Keratinocyte (primary cell): Measurements from ENCODE around the gene CDH10. TPM values are rescaled to one million over a fixed set of nuclear protein-coding genes. Genes with fewer than 3 reads are reported as not detected.

Experiments
- DNase-seq: peaks from one replicate; pipeline ENCODE4 v3.0.0-alpha.2; 2011; ENCODE audit warnings: low read depth, missing footprints, low spot score
- FAIRE-seq: peaks from 2 replicates; lab custom pipeline; 2011; peaks lifted over from hg19 to GRCh38; lab: Jason Lieb, UNC
- H2AFZ ChIP-seq: 2 replicates; pipeline ENCODE4 v1.6.0; 2012; ENCODE audit warnings: low read length, control low read depth, inconsistent platforms; ENCODE audit not compliant: control insufficient read depth
- H3K27ac ChIP-seq: 2 replicates; pipeline ENCODE4 v1.5.1; 2011; ENCODE audit warnings: low read length; ENCODE audit not compliant: control insufficient read depth, insufficient read depth
- H3K27me3 ChIP-seq: 3 replicates; pipeline ENCODE4 v1.6.0; 2011; ENCODE audit warnings: low read length; ENCODE audit not compliant: control insufficient read depth, insufficient read depth; ENCODE audit errors: extremely low read depth
- H3K36me3 ChIP-seq, 2 experiments: 2 replicates in 1 of 2; 3 replicates in 1 of 2; pipeline ENCODE4 v1.5.1; 2011; ENCODE audit warnings: low read length in 2 of 2, mild to moderate bottlenecking in 1 of 2; ENCODE audit not compliant: control insufficient read depth in 2 of 2, insufficient read depth in 2 of 2; ENCODE audit errors: extremely low read depth in 1 of 2
- H3K4me1 ChIP-seq: 3 replicates; pipeline ENCODE4 v1.5.1; 2011; ENCODE audit warnings: low read length; ENCODE audit not compliant: control insufficient read depth, insufficient read depth; ENCODE audit errors: extremely low read depth
- H3K4me2 ChIP-seq: 3 replicates; pipeline ENCODE4 v1.6.0; 2011; ENCODE audit warnings: low read depth, low read length; ENCODE audit not compliant: control insufficient read depth, insufficient read depth; ENCODE audit errors: extremely low read depth
- H3K4me3 ChIP-seq, 3 experiments: fragments of 200-600 bp in 1 of 3; sonication (generic) in 1 of 3; 2 replicates in 2 of 3; 3 replicates in 1 of 3; pipeline ENCODE4 v1.5.1; 2011 to 2016; ENCODE audit warnings: low read length in 3 of 3, mild to moderate bottlenecking in 3 of 3, control low read depth in 2 of 3, inconsistent platforms in 1 of 3, low read depth in 1 of 3, mixed read lengths in 1 of 3, mixed run types in 1 of 3, moderate library complexity in 1 of 3; ENCODE audit not compliant: control insufficient read depth in 2 of 3, insufficient read depth in 2 of 3; ENCODE audit errors: extremely low read depth in 1 of 3
- H3K79me2 ChIP-seq: 2 replicates; pipeline ENCODE4 v1.6.0; 2012; ENCODE audit warnings: low read length; ENCODE audit not compliant: control insufficient read depth, insufficient read depth
- H3K9ac ChIP-seq: 3 replicates; pipeline ENCODE4 v1.6.0; 2011; ENCODE audit warnings: low read length; ENCODE audit not compliant: control insufficient read depth, insufficient read depth; ENCODE audit errors: extremely low read depth
- H3K9me1 ChIP-seq: 3 replicates; pipeline ENCODE4 v1.6.0; 2011; ENCODE audit warnings: low read length; ENCODE audit not compliant: control insufficient read depth, insufficient read depth; ENCODE audit errors: extremely low read depth
- H3K9me3 ChIP-seq: 2 replicates; pipeline ENCODE4 v1.5.1; 2012; ENCODE audit warnings: low read depth, low read length; ENCODE audit not compliant: control insufficient read depth
- H4K20me1 ChIP-seq: 3 replicates; pipeline ENCODE4 v1.6.0; 2011; ENCODE audit warnings: low read length; ENCODE audit not compliant: control insufficient read depth, insufficient read depth; ENCODE audit errors: extremely low read depth
- CTCF ChIP-seq, 3 experiments: IDR thresholded peaks in 1 of 3; conservative IDR thresholded peaks in 1 of 3; optimal IDR thresholded peaks in 1 of 3; 2 replicates in 2 of 3; 3 replicates in 1 of 3; pipeline versions ENCODE3 to v1.5.1; 2011; ENCODE audit warnings: low read length in 3 of 3, mild to moderate bottlenecking in 3 of 3, moderate library complexity in 2 of 3, control low read depth in 1 of 3, inconsistent platforms in 1 of 3; ENCODE audit not compliant: insufficient read depth in 2 of 3; ENCODE audit errors: extremely low read depth in 1 of 3
- EZH2 ChIP-seq: IDR thresholded peaks from one replicate; pipeline ENCODE4 v1.6.1; 2012; ENCODE audit warnings: inconsistent platforms, mild to moderate bottlenecking, low read length, moderate library complexity
- dilution Hi-C: fragments of 300-500 bp; cut with MboI; formaldehyde crosslinking; loops from one replicate; pipeline ENCODE4 v1.7.0; 2020; ENCODE audit warnings: low sequenced_read_pairs; ENCODE audit not compliant: extremely low pct_ligation_motif_present
- polyA plus RNA-seq, 5 experiments: library from polyadenylated mRNA; depleted of rRNA in 3 of 5; stranded (reverse) in 3 of 5; stranded (forward) in 1 of 5; unstranded in 1 of 5; fragments of >200 nt; gene quantifications; 1 replicate in 1 of 5; 2 replicates in 3 of 5; 3 replicates in 1 of 5; pipeline versions ENCODE4 v1.2.1 to v1.2.3, GENCODE V29; 2011 to 2012; ENCODE audit warnings: missing spikeins in 2 of 5, low read depth in 1 of 5, low replicate concordance in 1 of 5

CDH10 gene
- polyA plus RNA-seq, 1 donor (not counting 4 experiments of a cell fraction or from before 2014, with no cell fraction given): 0.26 TPM

GRCh38 chr5:24530906-24531305 lies 113.9 kb downstream of the CDH10 start:
- no peak overlapping the region for H3K4me3 ChIP-seq
- no peaks in the 10 kb centered on the region for H3K9me3 ChIP-seq
- H3K9me1 ChIP-seq: no peaks in the 10 kb centered on the region
- no peak for FAIRE-seq
- H3K79me2 ChIP-seq: no peaks in the 10 kb centered on the region
- H2AFZ ChIP-seq: no peak overlapping the region
- no peaks in the 10 kb centered on the region for H3K4me1 ChIP-seq
- no peaks in the 10 kb centered on the region for H4K20me1 ChIP-seq
- no peak overlapping the region for H3K4me2 ChIP-seq
- H3K27ac ChIP-seq: no peak overlapping the region
- H3K27me3 ChIP-seq: no peaks in the 10 kb centered on the region
- TF ChIP-seq EZH2 (no peak), CTCF (optimal IDR thresholded peaks at IDR 0.05 in 1 of 3, IDR thresholded peaks at IDR 0.05 in 1 of 3, conservative IDR thresholded peaks at IDR 0.05 in 1 of 3; ENCODE audit: extremely low read depth in 1 of 3, insufficient read depth in 2 of 3, low read length in 3 of 3) (no peak)
- H3K36me3 ChIP-seq: no peaks in the 10 kb centered on the region
- dilution Hi-C loops: no loop called here
- H3K9ac ChIP-seq: no peak overlapping the region
- DNase-seq: no peak

GRCh38 chr5:24525414-24525813 lies 119.4 kb downstream of the CDH10 start:
- Histone ChIP-seq H3K4me3 (no peak overlapping the region), H3K4me2 (no peak overlapping the region), H4K20me1 (no peaks in the 10 kb centered on the region), H3K9me1 (no peaks in the 10 kb centered on the region), H3K79me2 (no peaks in the 10 kb centered on the region), H3K27me3 (no peaks in the 10 kb centered on the region), H3K4me1 (no peaks in the 10 kb centered on the region), H3K9me3 (no peaks in the 10 kb centered on the region), H3K27ac (no peak overlapping the region), H3K36me3 (no peaks in the 10 kb centered on the region), H3K9ac (no peak overlapping the region), H2AFZ (no peak overlapping the region)
- TF ChIP-seq CTCF (optimal IDR thresholded peaks at IDR 0.05 in 1 of 3, IDR thresholded peaks at IDR 0.05 in 1 of 3, conservative IDR thresholded peaks at IDR 0.05 in 1 of 3; ENCODE audit: extremely low read depth in 1 of 3, insufficient read depth in 2 of 3, low read length in 3 of 3): no peak
- no peak for TF ChIP-seq EZH2
- DNase-seq: no peak
- FAIRE-seq: no peak
- dilution Hi-C loops: no loop called here
